GM13977 (cell line): ENCODE data around the gene MET.

Source experiments
- DNase-seq: peaks from one replicate; pipeline ENCODE4 v3.0.0; 2012; ENCODE audit warnings: low spot score
- CTCF ChIP-seq: IDR thresholded peaks from 2 replicates; pipeline ENCODE4 v1.5.1; 2012; ENCODE audit warnings: mild to moderate bottlenecking, control low read depth; ENCODE audit not compliant: insufficient read depth; ENCODE audit errors: extremely low read depth, missing control alignments
- in situ Hi-C: fragments of 300-500 bp; cut with MboI; formaldehyde crosslinking; loops from one replicate; pipeline ENCODE4 v1.12.0; 2022; ENCODE audit warnings: low sequenced_read_pairs, low pct_unique_long_range_greater_than_20kb, mixed read lengths, inconsistent platforms; ENCODE audit not compliant: unreplicated experiment

MET gene

GRCh38 chr7:116832692-116833091 lies 160.7 kb downstream of the MET start:
- in situ Hi-C loops, result no loop called here
- no peak for DNase-seq
- TF ChIP-seq CTCF, result no peak

GRCh38 chr7:116834815-116835504 lies 163.0 kb downstream of the MET start:
- in situ Hi-C loops, result no loop called here
- no peak for DNase-seq
- TF ChIP-seq CTCF, result no peak

- in situ Hi-C loops, result no loop called here
- TF ChIP-seq CTCF, result no peak
- no peak for DNase-seq
Measured at GRCh38 chr7:116836048-116836447, 164.1 kb downstream of the MET start.

- no peak for TF ChIP-seq CTCF
- no peak for DNase-seq
Measured at GRCh38 chr7:116836911-116837310, 164.9 kb downstream of the MET start.

GRCh38 chr7:116837586-116837985 lies 165.6 kb downstream of the MET start:
- no peak for DNase-seq
- no peak for TF ChIP-seq CTCF
- in situ Hi-C loops, result no loop called here

More at GRCh38 chr7:116836911-116837310, 164.9 kb downstream of the MET start:
- in situ Hi-C loops, result no loop called here

GRCh38 chr7:116840256-116840655 lies 168.3 kb downstream of the MET start:
- TF ChIP-seq CTCF, result no peak
- DNase-seq, result no peak
- in situ Hi-C loops, result no loop called here

GRCh38 chr7:116842371-116842770 lies 170.4 kb downstream of the MET start:
- TF ChIP-seq CTCF, result no peak
- DNase-seq, result no peak
- in situ Hi-C loops, result no loop called here
